ENCODE results near the gene TUBA4A. TPM values are rescaled to one million over a fixed set of nuclear protein-coding genes. Genes with fewer than 3 reads are reported as not detected.
A peak's percentile ranks its signal among the peaks of the same experiment; 100 is the strongest.

The TUBA4A gene
- total and polyA plus RNA-seq, 2 of the 4 experiments (the other 2 are of a cell fraction): 21.9 to 35.6 TPM

- TF ChIP-seq MAFK (IDR thresholded peaks at IDR 0.05; ENCODE audit: low read depth, low read length) (no peak), ELK1 (IDR thresholded peaks at IDR 0.05; ENCODE audit: borderline replicate concordance, low read depth, low read length) (no peak), MAZ (IDR thresholded peaks at IDR 0.05; ENCODE audit: borderline replicate concordance, low read depth, low read length) (no peak), NFE2L2 (IDR thresholded peaks at IDR 0.05; ENCODE audit: low read depth, low read length) (no peak)
Observed at GRCh38 chr2:219252570-219252899, 1.2 kb downstream of the TUBA4A start (continued).

GRCh38 chr2:219252084-219252483 is 1.6 kb downstream of the TUBA4A start:
- H4K5ac ChIP-seq (ENCODE audit: low read depth, low read length): no peak overlapping the region
- H3K56ac ChIP-seq (ENCODE audit: extremely low read depth, insufficient read depth, low read length): no peak overlapping the region
- CTCF ChIA-PET: no interaction called here
- no peak overlapping the region for H4K8ac ChIP-seq (ENCODE audit: low read depth in 2 of 2, low read length in 2 of 2)
- no peak overlapping the region for H2BK20ac ChIP-seq (ENCODE audit: low read depth, low read length)
- H3K36me3 ChIP-seq (ENCODE audit: control insufficient read depth, insufficient read depth, low read length): peaks cover 15% of the 10 kb centered on the region; the same call in 1 of the 2 replicates
- no peak overlapping the region for H3K14ac ChIP-seq (replicated peaks; ENCODE audit: low read depth, low read length)
- peaks cover 13% of the 10 kb centered on the region for H3K27me3 ChIP-seq (ENCODE audit: control insufficient read depth, insufficient read depth, low read length)
- no peak overlapping the region for H3K9ac ChIP-seq (ENCODE audit: low read depth, low read length)
- ATAC-seq (ENCODE audit: low read depth) (no peak), DNase-seq (no peak)
- H2BK15ac ChIP-seq (ENCODE audit: low read depth, low read length): no peak overlapping the region
- H3K79me1 ChIP-seq (ENCODE audit: low read depth in 1 of 2, low read length in 2 of 2): peaks cover 8 to 20% of the 10 kb centered on the region in 2 experiments
- H3K4me1 ChIP-seq (ENCODE audit: control insufficient read depth, insufficient read depth, low read length): peaks cover 40% of the 10 kb centered on the region
- H4K20me1 ChIP-seq (ENCODE audit: insufficient read depth, low read length): 0 out of 2 replicates have a peak, but pooled peaks cover 8% of the 10 kb centered on the region
- intact Hi-C loops (cut with micrococcal nuclease): no loop called here
- no peaks in the 10 kb centered on the region for H3K9me3 ChIP-seq (ENCODE audit: control insufficient read depth, insufficient read depth, low read length)
- no peak overlapping the region; the same call in 1 of the 2 replicates for H4K91ac ChIP-seq (ENCODE audit: insufficient read depth, low read depth, low read length)
- H3K18ac ChIP-seq (ENCODE audit: low read depth, low read length): no peak overlapping the region
- no peak overlapping the region for H3K4me2 ChIP-seq (ENCODE audit: low read depth, low read length)
- no CpG with 5 or more reads among the region's 5 CpGs for WGBS, 2 experiments (ENCODE audit: extremely low coverage in 2 of 2, insufficient read length in 1 of 2)
- no peak overlapping the region; the same call in 1 of the 2 replicates for H3K4ac ChIP-seq (ENCODE audit: low read depth, low read length)
- in situ Hi-C loops (cut with MboI; ENCODE audit: low sequenced_read_pairs): no loop called here
- peak overlapping the region; percentile 74; the same call in 1 of the 2 replicates for H2AK5ac ChIP-seq (ENCODE audit: low read depth, low read length)
- no peak overlapping the region for H2BK5ac ChIP-seq (ENCODE audit: low read depth, low read length, poor library complexity, severe bottlenecking)
- BruUV-seq (replicated peaks): no TSS peak
- H2AFZ ChIP-seq (replicated peaks; ENCODE audit: low read length, poor library complexity): no peak overlapping the region
- H3K23ac ChIP-seq (ENCODE audit: low read depth, low read length): peak overlapping the region; percentile 76; the same call in 1 of the 2 replicates
- no peak overlapping the region for H2BK120ac ChIP-seq (ENCODE audit: low read depth, low read length)
- dilution Hi-C loops (cut with HindIII; ENCODE audit: low sequenced_read_pairs, unreplicated experiment): no loop called here
- TF ChIP-seq USF2 (IDR thresholded peaks at IDR 0.05; ENCODE audit: low read depth, low read length) (no peak), CHD1 (IDR thresholded peaks at IDR 0.05; ENCODE audit: low read depth, low read length) (no peak), RAD21 (IDR thresholded peaks at IDR 0.05; ENCODE audit: low read length) (no peak), SMC3 (IDR thresholded peaks at IDR 0.05; ENCODE audit: low read depth, low read length) (no peak), MXI1 (IDR thresholded peaks at IDR 0.05; ENCODE audit: borderline replicate concordance, low read depth, low read length) (no peak), CEBPB (IDR thresholded peaks at IDR 0.05; ENCODE audit: low read depth, low read length) (no peak), POLR2A (IDR thresholded peaks at IDR 0.05; ENCODE audit: low read depth, low read length) (no peak)
- POLR2A ChIA-PET (ENCODE audit: unreplicated experiment): no interaction called here
- no peak overlapping the region for H3K4me3 ChIP-seq (ENCODE audit: insufficient read depth, low read depth, low read length)
- H3K27ac ChIP-seq (ENCODE audit: insufficient read depth, low read length): no peak overlapping the region
- peaks cover 32% of the 10 kb centered on the region for H3K9me1 ChIP-seq (ENCODE audit: insufficient read depth, low read length)
- H2AK9ac ChIP-seq (replicated peaks; ENCODE audit: low read depth, low read length, poor library complexity): no peak overlapping the region

Data from IMR-90 (cell line).